ENCODE measurements around the gene UBE2U.
"Not testable (repeated sequence)": the region's sequence is repeated elsewhere in the genome, so short reads cannot be mapped to it uniquely, and the experiment has no call there.

The UBE2U gene

GRCh38 chr1:64187646-64188045 is 15.8 kb upstream of the UBE2U start:
- in situ Hi-C loops (cut with HindIII; ENCODE audit: low sequenced_read_pairs): no loop called here

- in situ Hi-C loops (cut with HindIII; ENCODE audit: low sequenced_read_pairs): no loop called here
Observed at GRCh38 chr1:64192290-64192689, 11.1 kb upstream of the UBE2U start.

- in situ Hi-C loops (cut with HindIII; ENCODE audit: low sequenced_read_pairs): no loop called here
Observed at GRCh38 chr1:64194168-64195080, 9.0 kb upstream of the UBE2U start.

GRCh38 chr1:64195081-64195395 is 8.4 kb upstream of the UBE2U start:
- in situ Hi-C loops (cut with HindIII; ENCODE audit: low sequenced_read_pairs): no loop called here

GRCh38 chr1:64196074-64196870 is 7.2 kb upstream of the UBE2U start:
- in situ Hi-C loops (cut with HindIII; ENCODE audit: low sequenced_read_pairs): no loop called here

GRCh38 chr1:64197076-64197475 is 6.3 kb upstream of the UBE2U start:
- in situ Hi-C loops (cut with HindIII; ENCODE audit: low sequenced_read_pairs): no loop called here

GRCh38 chr1:64199154-64199553 is 4.3 kb upstream of the UBE2U start:
- in situ Hi-C loops (cut with HindIII; ENCODE audit: low sequenced_read_pairs): no loop called here

- in situ Hi-C loops (cut with HindIII; ENCODE audit: low sequenced_read_pairs): no loop called here
Observed at GRCh38 chr1:64200064-64200463, 3.4 kb upstream of the UBE2U start.

GRCh38 chr1:64209221-64209620 is 5.8 kb downstream of the UBE2U start:
- in situ Hi-C loops (cut with HindIII; ENCODE audit: low sequenced_read_pairs): no loop called here

- in situ Hi-C loops (cut with HindIII; ENCODE audit: low sequenced_read_pairs): no loop called here
Observed at GRCh38 chr1:64212031-64212430, 8.6 kb downstream of the UBE2U start.

- in situ Hi-C loops (cut with HindIII; ENCODE audit: low sequenced_read_pairs): no loop called here
Observed at GRCh38 chr1:64215576-64215975, 12.2 kb downstream of the UBE2U start.

- in situ Hi-C loops (cut with HindIII; ENCODE audit: low sequenced_read_pairs): no loop called here
Observed at GRCh38 chr1:64220241-64220640, 16.8 kb downstream of the UBE2U start.

- in situ Hi-C loops (cut with HindIII; ENCODE audit: low sequenced_read_pairs): no loop called here
Observed at GRCh38 chr1:64223329-64224151, 20.1 kb downstream of the UBE2U start.

- in situ Hi-C loops (cut with HindIII; ENCODE audit: low sequenced_read_pairs): not testable (repeated sequence)
Observed at GRCh38 chr1:64224236-64224635, 20.8 kb downstream of the UBE2U start.

GRCh38 chr1:64228167-64228957 is 24.9 kb downstream of the UBE2U start:
- in situ Hi-C loops (cut with HindIII; ENCODE audit: low sequenced_read_pairs): loop anchor here (25.0 kb wide), 1 partner anchor 541 kb away; no protein-coding TSS in a partner anchor

GRCh38 chr1:64229307-64229706 is 25.9 kb downstream of the UBE2U start:
- in situ Hi-C loops (cut with HindIII; ENCODE audit: low sequenced_read_pairs): loop anchor here (25.0 kb wide), 1 partner anchor 542 kb away; no protein-coding TSS in a partner anchor

- in situ Hi-C loops (cut with HindIII; ENCODE audit: low sequenced_read_pairs): loop anchor here (5.0 to 25.0 kb wide), 4 partner anchors 89 to 619 kb away; no protein-coding TSS in a partner anchor
Observed at GRCh38 chr1:64231153-64231552, 27.7 kb downstream of the UBE2U start.

GRCh38 chr1:64231654-64232053 is 28.2 kb downstream of the UBE2U start:
- in situ Hi-C loops (cut with HindIII; ENCODE audit: low sequenced_read_pairs): loop anchor here (5.0 to 25.0 kb wide), 4 partner anchors 89 to 619 kb away; no protein-coding TSS in a partner anchor

- in situ Hi-C loops (cut with HindIII; ENCODE audit: low sequenced_read_pairs): loop anchor here (5.0 to 25.0 kb wide), 5 partner anchors 52 to 622 kb away; no protein-coding TSS in a partner anchor
Observed at GRCh38 chr1:64234714-64235113, 31.3 kb downstream of the UBE2U start.

GRCh38 chr1:64235181-64235580 is 31.8 kb downstream of the UBE2U start:
- in situ Hi-C loops (cut with HindIII; ENCODE audit: low sequenced_read_pairs): loop anchor here (5.0 to 25.0 kb wide), 2 partner anchors 53 to 548 kb away; no protein-coding TSS in a partner anchor
